K562 (cell line): ENCODE results near the gene GYS1. TPM values are rescaled to one million over a fixed set of nuclear protein-coding genes. Genes with fewer than 3 reads are reported as not detected.

ENCODE experiments used
- ATAC-seq: fragments of 200-7000 bp; cut with Tn5 transposase; 3 replicates; pipeline ENCODE4 v1.9.1; 2020; ENCODE audit warnings: moderate library complexity
- BruUV-seq: library from RNA; stranded (reverse); fragments of 400-500 nt; replicated peaks from 2 replicates; lab custom pipeline; 2021; lab: Mats Ljungman, UMichigan
- CTCF ChIA-PET: fragments of 300-600 bp; formaldehyde crosslinking; extraction: SDS; loops from one replicate; lab custom pipeline; 2021; ENCODE audit warnings: low intra/inter-chr PET ratio; lab: Yijun Ruan, JAX
- POLR2A ChIA-PET: fragments of 300-600, 350-650 bp; sonication (Branson Sonifier 250); formaldehyde crosslinking; extraction: SDS; loops from one replicate; lab custom pipeline; 2021; ENCODE audit warnings: antibody characterized with exemption, inconsistent platforms; lab: Yijun Ruan, JAX
- DNase-seq, 4 experiments: peaks; one replicate each; pipeline versions ENCODE4 v3.0.0 to v3.0.0-alpha.2; 2011 to 2018; ENCODE audit warnings: low spot score in 3 of 4, mixed read lengths in 3 of 4; ENCODE audit errors: extremely low read depth in 1 of 4
- FAIRE-seq: peaks from 2 replicates; lab custom pipeline; 2011; peaks lifted over from hg19 to GRCh38; lab: Jason Lieb, UNC
- H2AFZ ChIP-seq: 2 replicates; pipeline ENCODE4 v1.6.0; 2011; ENCODE audit warnings: low read depth, low read length, control low read depth, inconsistent platforms
- H3K27ac ChIP-seq: fragments of 200-600 bp; 3 replicates; pipeline ENCODE4 v1.8.0; 2011; ENCODE audit warnings: low read depth, mild to moderate bottlenecking, control low read depth, inconsistent platforms, low read length, moderate library complexity, mixed read lengths; ENCODE audit errors: extremely low read depth
- H3K27me3 ChIP-seq, 2 experiments: fragments of 300-600 bp in 1 of 2; 2 replicates in 1 of 2; 3 replicates in 1 of 2; pipeline versions ENCODE4 v1.6.0 to v1.8.0; 2011; ENCODE audit warnings: inconsistent platforms in 2 of 2, low read length in 2 of 2, mild to moderate bottlenecking in 1 of 2, mixed read lengths in 1 of 2, moderate library complexity in 1 of 2; ENCODE audit not compliant: control insufficient read depth in 2 of 2, insufficient read depth in 2 of 2
- H3K36me3 ChIP-seq: fragments of 300-600 bp; 3 replicates; pipeline ENCODE4 v1.8.0; 2011; ENCODE audit warnings: mild to moderate bottlenecking, low read length, inconsistent platforms; ENCODE audit not compliant: control insufficient read depth, insufficient read depth
- H3K4me1 ChIP-seq, 2 experiments: fragments of 200-600 bp in 1 of 2; replicated peaks in 1 of 2; 2 replicates in 1 of 2; 3 replicates in 1 of 2; pipeline versions ENCODE4 v1.5.1 to v1.8.0; 2011; ENCODE audit warnings: inconsistent platforms in 2 of 2, low read length in 2 of 2, mild to moderate bottlenecking in 1 of 2, mixed read lengths in 1 of 2, moderate library complexity in 1 of 2; ENCODE audit not compliant: control insufficient read depth in 2 of 2, insufficient read depth in 2 of 2
- H3K4me2 ChIP-seq: 2 replicates; pipeline ENCODE4 v1.6.1; 2011; ENCODE audit warnings: low read length, control low read depth, inconsistent platforms, mixed read lengths; ENCODE audit not compliant: insufficient read depth
- H3K4me3 ChIP-seq: fragments of 200-600 bp; sonication (generic), shearing (Covaris generic); 2 replicates; pipeline ENCODE4 v1.5.1; 2016; ENCODE audit warnings: control low read depth, inconsistent platforms
- H3K79me2 ChIP-seq: fragments of 200-600 bp; 3 replicates; pipeline ENCODE4 v1.8.0; 2011; ENCODE audit warnings: low read length, inconsistent platforms; ENCODE audit not compliant: control insufficient read depth, insufficient read depth
- H3K9ac ChIP-seq, 2 experiments: 2 replicates each; pipeline versions ENCODE4 v1.6.0 to v1.6.1; 2011; ENCODE audit warnings: low read depth in 2 of 2, low read length in 2 of 2, control low read depth in 1 of 2, inconsistent platforms in 1 of 2, mild to moderate bottlenecking in 1 of 2, mixed read lengths in 1 of 2; ENCODE audit not compliant: insufficient read depth in 1 of 2
- H3K9me1 ChIP-seq: one replicate; pipeline ENCODE4 v1.6.0; 2011; ENCODE audit warnings: inconsistent platforms, mild to moderate bottlenecking, low read length, moderate library complexity; ENCODE audit not compliant: control insufficient read depth, insufficient read depth
- H3K9me3 ChIP-seq: replicated peaks from 2 replicates; pipeline ENCODE4 v1.5.1; 2011; ENCODE audit warnings: low read depth, low read length, inconsistent platforms; ENCODE audit not compliant: control insufficient read depth, insufficient read depth
- H4K20me1 ChIP-seq: replicated peaks from 2 replicates; pipeline ENCODE4 v1.6.1; 2011; ENCODE audit warnings: low read length, inconsistent platforms, mixed read lengths; ENCODE audit not compliant: control insufficient read depth, insufficient read depth
- KLF10 ChIP-seq: fragments of 250-450 bp; sonication (Bioruptor Pico); IDR thresholded peaks from 2 replicates; pipeline ENCODE4 v1.6.1; 2021; ENCODE audit warnings: matching md5 sums
- MAFK ChIP-seq: IDR thresholded peaks from 2 replicates; pipeline ENCODE4 v1.6.1; 2011; ENCODE audit warnings: low read length, improper control_type of control experiment
- NCOA2 ChIP-seq, 2 experiments: fragments of 450-650 bp; IDR thresholded peaks; 2 replicates each; pipeline ENCODE4 v1.6.1; 2018; ENCODE audit warnings: mild to moderate bottlenecking in 2 of 2, moderate library complexity in 1 of 2; ENCODE audit not compliant: partially characterized antibody in 2 of 2
- ZC3H11A ChIP-seq: IDR thresholded peaks from 2 replicates; pipeline ENCODE4 v1.6.1; 2012; ENCODE audit warnings: low read depth, low read length, improper control_type of control experiment
- ZNF232 ChIP-seq: sonication (generic); formaldehyde crosslinking; IDR thresholded peaks from 2 replicates; pipeline ENCODE4 v1.8.0; 2022; ENCODE audit warnings: mild to moderate bottlenecking, missing genetic modification reagents
- WGBS: fragments of 100-300 bp; shearing (Covaris generic); methylation state at CpG from one replicate; pipeline ENCODE4 v1.1.6; 2016; ENCODE audit warnings: low coverage, mixed read lengths; ENCODE audit not compliant: insufficient coverage; ENCODE audit errors: missing lambda C conversion rate; 5-methylcytosine and 5-hydroxymethylcytosine counted together
- in situ Hi-C: fragments of 300-500 bp; cut with MboI; formaldehyde crosslinking; loops from 4 replicates; pipeline ENCODE4 v1.15.0; 2018; ENCODE audit warnings: inconsistent platforms, mixed read lengths
- intact Hi-C: fragments of 100-400 bp; cut with micrococcal nuclease; formaldehyde crosslinking; loops from 2 replicates; pipeline ENCODE4 v1.14.2; 2022
- polyA plus RNA-seq, 8 experiments: library from polyadenylated mRNA; depleted of rRNA in 4 of 8; stranded (reverse) in 5 of 8; unstranded in 3 of 8; fragments of >200 nt; fragmentation: Nextera tagmentation in 2 of 8; fragmentation: Illumina TruSeq in 1 of 8; extraction: Ambion mirVana in 2 of 8; extraction: Trizol in 1 of 8; gene quantifications; 2 replicates each; pipeline versions ENCODE4 v1.2.1 to v1.2.3, GENCODE V29; 2011 to 2014; ENCODE audit warnings: inconsistent platforms in 1 of 8, missing spikeins in 1 of 8
- total RNA-seq, 7 experiments: library from RNA; depleted of rRNA in 6 of 7; stranded (reverse); fragments of >200 nt in 6 of 7; fragmentation: Illumina TruSeq in 2 of 7; extraction: Trizol in 2 of 7; gene quantifications; 2 replicates each; pipeline versions ENCODE4 v1.2.1 to v1.2.3, GENCODE V29; 2011 to 2021; ENCODE audit warnings: low replicate concordance in 1 of 7
- TF ChIP-seq, protein P1 (sequence below): IDR thresholded peaks from 3 replicates; pipeline ENCODE4 v1.6.1; 2011; ENCODE audit warnings: borderline replicate concordance, mild to moderate bottlenecking; ENCODE audit not compliant: insufficient read length, insufficient read depth
- TF ChIP-seq, protein P2 (sequence below): fragments of 250-450 bp; sonication (Bioruptor Pico); IDR thresholded peaks from 2 replicates; pipeline ENCODE4 v1.5.0; 2021
- TF ChIP-seq, protein P3 (sequence below): fragments of 250-450 bp; sonication (Bioruptor Pico); IDR thresholded peaks from 2 replicates; pipeline ENCODE4 v1.8.0; 2022; ENCODE audit warnings: inconsistent platforms

The GYS1 gene
- total and polyA plus RNA-seq, 9 of the 15 experiments (the other 6 are each of a cell fraction or from before 2014, with no cell fraction given): 1.9 to 31.1 (median 15.2) TPM

DNA sequence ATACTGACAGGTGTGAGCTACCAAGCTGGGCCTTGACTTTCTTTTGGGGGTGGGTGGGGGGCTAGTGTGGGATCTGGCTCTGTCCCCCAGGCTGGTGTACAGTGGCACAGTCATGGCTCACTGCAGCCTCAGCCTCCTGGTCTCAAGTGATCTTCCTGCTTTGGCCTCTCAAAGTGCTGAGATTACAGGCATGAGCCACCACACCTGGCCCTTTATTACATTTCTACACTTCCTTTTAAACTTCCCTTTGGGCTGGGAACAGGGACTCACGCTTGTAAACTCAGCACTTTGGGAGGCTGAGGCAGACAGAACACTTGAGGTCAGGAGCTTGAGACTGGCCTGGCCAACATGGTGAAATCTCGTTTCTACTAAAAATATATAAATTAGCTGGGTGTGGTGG, 16.0 kb downstream of the GYS1 start:
- Histone ChIP-seq H3K9me1 (no peaks in the 10 kb centered on the region), H2AFZ (no peak overlapping the region), H3K9ac (no peak overlapping the region), H3K79me2 (no peaks in the 10 kb centered on the region), H3K27ac (no peak overlapping the region), H3K4me2 (no peak overlapping the region), H3K36me3 (peaks cover 37% of the 10 kb centered on the region; the same call in 2 of the 3 replicates), H3K4me3 (no peak overlapping the region), H4K20me1 (no peaks in the 10 kb centered on the region), H3K4me1 (peaks cover 2 to 4% of the 10 kb centered on the region in 2 experiments; a peak in 2 of 5 replicates), H3K27me3 (no peaks in the 10 kb centered on the region), H3K9me3 (no peaks in the 10 kb centered on the region)
- CTCF ChIA-PET: no interaction called here
- WGBS: 67% methylated on average over 2 of the region's 2 CpGs
- POLR2A ChIA-PET: interaction anchor here (1.0 to 14.5 kb wide), 4 partner anchors 9 to 99 kb away, joined by 3 to 439 read pairs (median 34); partner anchors contain the start of genes FTL, PPP1R15A and RUVBL2
- ATAC-seq: no peak
- TF ChIP-seq, protein P1, sequence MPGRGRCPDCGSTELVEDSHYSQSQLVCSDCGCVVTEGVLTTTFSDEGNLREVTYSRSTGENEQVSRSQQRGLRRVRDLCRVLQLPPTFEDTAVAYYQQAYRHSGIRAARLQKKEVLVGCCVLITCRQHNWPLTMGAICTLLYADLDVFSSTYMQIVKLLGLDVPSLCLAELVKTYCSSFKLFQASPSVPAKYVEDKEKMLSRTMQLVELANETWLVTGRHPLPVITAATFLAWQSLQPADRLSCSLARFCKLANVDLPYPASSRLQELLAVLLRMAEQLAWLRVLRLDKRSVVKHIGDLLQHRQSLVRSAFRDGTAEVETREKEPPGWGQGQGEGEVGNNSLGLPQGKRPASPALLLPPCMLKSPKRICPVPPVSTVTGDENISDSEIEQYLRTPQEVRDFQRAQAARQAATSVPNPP: no peak
- TF ChIP-seq KLF10 (no peak), ZC3H11A (no peak), ZNF232 (CRISPR knock-in tag) (no peak), MAFK (no peak), NCOA2 (IDR thresholded peaks at IDR 0.05; ENCODE audit: partially characterized antibody in 2 of 2) (no peak)
- TF ChIP-seq, protein P2, sequence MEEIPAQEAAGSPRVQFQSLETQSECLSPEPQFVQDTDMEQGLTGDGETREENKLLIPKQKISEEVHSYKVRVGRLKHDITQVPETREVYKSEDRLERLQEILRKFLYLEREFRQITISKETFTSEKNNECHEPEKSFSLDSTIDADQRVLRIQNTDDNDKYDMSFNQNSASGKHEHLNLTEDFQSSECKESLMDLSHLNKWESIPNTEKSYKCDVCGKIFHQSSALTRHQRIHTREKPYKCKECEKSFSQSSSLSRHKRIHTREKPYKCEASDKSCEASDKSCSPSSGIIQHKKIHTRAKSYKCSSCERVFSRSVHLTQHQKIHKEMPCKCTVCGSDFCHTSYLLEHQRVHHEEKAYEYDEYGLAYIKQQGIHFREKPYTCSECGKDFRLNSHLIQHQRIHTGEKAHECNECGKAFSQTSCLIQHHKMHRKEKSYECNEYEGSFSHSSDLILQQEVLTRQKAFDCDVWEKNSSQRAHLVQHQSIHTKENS (CRISPR knock-in tag): no peak
- TF ChIP-seq, protein P3, sequence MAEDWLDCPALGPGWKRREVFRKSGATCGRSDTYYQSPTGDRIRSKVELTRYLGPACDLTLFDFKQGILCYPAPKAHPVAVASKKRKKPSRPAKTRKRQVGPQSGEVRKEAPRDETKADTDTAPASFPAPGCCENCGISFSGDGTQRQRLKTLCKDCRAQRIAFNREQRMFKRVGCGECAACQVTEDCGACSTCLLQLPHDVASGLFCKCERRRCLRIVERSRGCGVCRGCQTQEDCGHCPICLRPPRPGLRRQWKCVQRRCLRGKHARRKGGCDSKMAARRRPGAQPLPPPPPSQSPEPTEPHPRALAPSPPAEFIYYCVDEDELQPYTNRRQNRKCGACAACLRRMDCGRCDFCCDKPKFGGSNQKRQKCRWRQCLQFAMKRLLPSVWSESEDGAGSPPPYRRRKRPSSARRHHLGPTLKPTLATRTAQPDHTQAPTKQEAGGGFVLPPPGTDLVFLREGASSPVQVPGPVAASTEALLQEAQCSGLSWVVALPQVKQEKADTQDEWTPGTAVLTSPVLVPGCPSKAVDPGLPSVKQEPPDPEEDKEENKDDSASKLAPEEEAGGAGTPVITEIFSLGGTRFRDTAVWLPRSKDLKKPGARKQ (CRISPR knock-in tag): no peak
- FAIRE-seq: no peak
- intact Hi-C loops (no loop called here), in situ Hi-C loops (loop anchor here (10.0 kb wide), 1 partner anchor 332 kb away; the partner anchor contains the start of gene CA11)
- DNase-seq: no peak
- no TSS peak for BruUV-seq
